ENCODE data around the gene U2SURP.
"Not testable (repeated sequence)": the region's sequence is repeated elsewhere in the genome, so short reads cannot be mapped to it uniquely, and the experiment has no call there.

The U2SURP gene

GRCh38 chr3:142977399-142977728 is 24.0 kb upstream of the U2SURP start:
- DNase-seq: no peak

GRCh38 chr3:142981108-142981507 is 20.3 kb upstream of the U2SURP start:
- no peak for DNase-seq

- no peak for DNase-seq
Measured at GRCh38 chr3:142982038-142982773, 19.2 kb upstream of the U2SURP start.

GRCh38 chr3:142983318-142983717 is 18.1 kb upstream of the U2SURP start:
- DNase-seq: no peak

GRCh38 chr3:142984255-142984654 is 17.1 kb upstream of the U2SURP start:
- DNase-seq: no peak

GRCh38 chr3:142987080-142987700 is 14.2 kb upstream of the U2SURP start:
- DNase-seq: no peak

GRCh38 chr3:142987707-142988106 is 13.7 kb upstream of the U2SURP start:
- DNase-seq: no peak

- not testable (repeated sequence) for DNase-seq
Measured at GRCh38 chr3:142988221-142988620, 13.1 kb upstream of the U2SURP start.

GRCh38 chr3:142988826-142989225 is 12.5 kb upstream of the U2SURP start:
- not testable (repeated sequence) for DNase-seq

GRCh38 chr3:142990721-142991120 is 10.6 kb upstream of the U2SURP start:
- DNase-seq: no peak

- DNase-seq: no peak
Measured at GRCh38 chr3:142992323-142992722, 9.0 kb upstream of the U2SURP start.

- peak; percentile 26 for DNase-seq
Measured at GRCh38 chr3:142993958-142994442, 7.4 kb upstream of the U2SURP start.

- no peak for DNase-seq
Measured at GRCh38 chr3:142997330-142997729, 4.0 kb upstream of the U2SURP start.

GRCh38 chr3:142998439-142998838 is 2.9 kb upstream of the U2SURP start:
- no peak for DNase-seq

GRCh38 chr3:142999881-143000280 is 1.5 kb upstream of the U2SURP start:
- DNase-seq: no peak

GRCh38 chr3:143000528-143000927 is 842 bp upstream of the U2SURP start:
- no peak for DNase-seq

GRCh38 chr3:143001034-143001368 is 369 bp upstream of the U2SURP start:
- no peak for DNase-seq

GRCh38 chr3:143002083-143002712 is 828 bp downstream of the U2SURP start:
- DNase-seq: no peak

- DNase-seq: no peak
Measured at GRCh38 chr3:143002727-143003126, 1.4 kb downstream of the U2SURP start.

GRCh38 chr3:143004823-143005222 is 3.5 kb downstream of the U2SURP start:
- no peak for DNase-seq

GRCh38 chr3:143010024-143010423 is 8.7 kb downstream of the U2SURP start:
- no peak for DNase-seq

GRCh38 chr3:143011705-143012104 is 10.3 kb downstream of the U2SURP start:
- DNase-seq: no peak

- DNase-seq: no peak
Measured at GRCh38 chr3:143014921-143015320, 13.6 kb downstream of the U2SURP start.

- DNase-seq: no peak
Measured at GRCh38 chr3:143016321-143016972, 15.1 kb downstream of the U2SURP start.

Measured in NCI-H2081 treated with DMSO at 0.1 percent for 48 hours (cell line).